HEK293 (cell line): ENCODE results near the gene ANGEL1.
A peak's percentile ranks its signal among the peaks of the same experiment; 100 is the strongest.

ENCODE experiments used
- CTCF ChIA-PET: fragments of 350-600 bp; formaldehyde crosslinking; extraction: SDS; loops from one replicate; lab custom pipeline; 2021; ENCODE audit warnings: antibody characterized with exemption; lab: Yijun Ruan, JAX
- POLR2A ChIA-PET: fragments of 300-600 bp; formaldehyde crosslinking; extraction: SDS; loops from one replicate; lab custom pipeline; 2020; ENCODE audit warnings: antibody characterized with exemption, inconsistent platforms; lab: Yijun Ruan, JAX
- H3K27ac ChIP-seq: fragments of 200-500 bp; sonication (Bioruptor generic); 2 replicates; pipeline ENCODE4 v1.5.1; 2014; ENCODE audit warnings: low read depth, low read length, control low read depth, inconsistent platforms; ENCODE audit errors: extremely low read depth
- H3K36me3 ChIP-seq, 2 experiments: fragments of 200-500 bp in 1 of 2; sonication (Bioruptor generic) in 1 of 2; 1 replicate in 1 of 2; 2 replicates in 1 of 2; pipeline ENCODE4 v1.5.1; 2014 to 2017; ENCODE audit warnings: inconsistent platforms in 2 of 2, low read length in 2 of 2; ENCODE audit not compliant: control insufficient read depth in 2 of 2, insufficient read depth in 1 of 2
- H3K4me1 ChIP-seq: fragments of 200-500 bp; sonication (Bioruptor generic); 2 replicates; pipeline ENCODE4 v1.5.1; 2014; ENCODE audit warnings: mild to moderate bottlenecking, low read length, inconsistent platforms; ENCODE audit not compliant: control insufficient read depth, insufficient read depth
- H3K4me3 ChIP-seq: 2 replicates; pipeline ENCODE4 v1.5.1; 2011; ENCODE audit warnings: low read depth, mild to moderate bottlenecking, control low read depth, low read length, moderate library complexity
- H3K9me3 ChIP-seq: fragments of 200-500 bp; sonication (Bioruptor generic); 2 replicates; pipeline ENCODE4 v1.5.1; 2014; ENCODE audit warnings: low read depth, low read length, inconsistent platforms; ENCODE audit not compliant: control insufficient read depth, insufficient read depth
- BCL6B ChIP-seq: fragments of 450-650 bp; formaldehyde crosslinking; IDR thresholded peaks from 2 replicates; pipeline ENCODE4 v1.5.1; 2017; ENCODE audit warnings: missing biosample characterization, missing genetic modification characterization
- GLIS1 ChIP-seq: fragments of 450-650 bp; formaldehyde crosslinking; IDR thresholded peaks from 2 replicates; pipeline ENCODE4 v1.5.1; 2016; ENCODE audit warnings: missing biosample characterization, missing genetic modification characterization
- HOXA7 ChIP-seq: sonication (generic); formaldehyde crosslinking; IDR thresholded peaks from 2 replicates; pipeline ENCODE4 v1.8.1; 2022; ENCODE audit warnings: missing genetic modification reagents, borderline replicate concordance
- HOXC10 ChIP-seq: sonication (generic); formaldehyde crosslinking; IDR thresholded peaks from 2 replicates; pipeline ENCODE4 v1.8.1; 2023; ENCODE audit warnings: mild to moderate bottlenecking, missing genetic modification reagents
- KLF1 ChIP-seq: fragments of 450-650 bp; formaldehyde crosslinking; IDR thresholded peaks from 2 replicates; pipeline ENCODE4 v1.5.1; 2016; ENCODE audit warnings: missing biosample characterization, missing genetic modification characterization
- KLF7 ChIP-seq: fragments of 450-650 bp; formaldehyde crosslinking; IDR thresholded peaks from 2 replicates; pipeline ENCODE4 v1.5.1; 2016; ENCODE audit warnings: missing biosample characterization, missing genetic modification characterization, borderline replicate concordance
- ZBTB8A ChIP-seq: fragments of 450-650 bp; formaldehyde crosslinking; IDR thresholded peaks from 2 replicates; pipeline ENCODE4 v1.5.1; 2016; ENCODE audit warnings: missing biosample characterization, missing genetic modification characterization
- ZFHX2 ChIP-seq: fragments of 450-650 bp; formaldehyde crosslinking; conservative IDR thresholded peaks from 2 replicates; pipeline ENCODE4 v1.5.1; 2016; ENCODE audit warnings: missing biosample characterization, missing genetic modification characterization
- ZIC2 ChIP-seq: fragments of 450-650 bp; formaldehyde crosslinking; IDR thresholded peaks from 2 replicates; pipeline ENCODE4 v1.5.1; 2016; ENCODE audit warnings: missing biosample characterization, missing genetic modification characterization
- ZNF114 ChIP-seq: fragments of 450-650 bp; formaldehyde crosslinking; IDR thresholded peaks from 2 replicates; pipeline ENCODE4 v1.5.0; 2017; ENCODE audit warnings: missing biosample characterization, missing genetic modification characterization
- ZNF155 ChIP-seq: fragments of 450-650 bp; formaldehyde crosslinking; IDR thresholded peaks from 2 replicates; pipeline ENCODE4 v1.5.1; 2016; ENCODE audit warnings: missing biosample characterization, missing genetic modification characterization
- ZNF398 ChIP-seq: fragments of 450-650 bp; formaldehyde crosslinking; IDR thresholded peaks from 2 replicates; pipeline ENCODE4 v1.5.1; 2017; ENCODE audit warnings: missing biosample characterization, missing genetic modification characterization
- ZNF629 ChIP-seq: fragments of 450-650 bp; formaldehyde crosslinking; IDR thresholded peaks from 2 replicates; pipeline ENCODE4 v1.5.1; 2017; ENCODE audit warnings: missing biosample characterization, missing genetic modification characterization
- ZNF658 ChIP-seq: fragments of 450-650 bp; formaldehyde crosslinking; IDR thresholded peaks from 2 replicates; pipeline ENCODE4; 2016; ENCODE audit warnings: missing biosample characterization, missing genetic modification characterization
- ZNF677 ChIP-seq: fragments of 450-650 bp; IDR thresholded peaks from 2 replicates; pipeline ENCODE4 v1.5.0; 2018; ENCODE audit warnings: missing biosample characterization, mild to moderate bottlenecking, missing genetic modification characterization, moderate library complexity
- ZSCAN16 ChIP-seq: fragments of 450-650 bp; formaldehyde crosslinking; IDR thresholded peaks from 2 replicates; pipeline ENCODE4 v1.5.1; 2016; ENCODE audit warnings: missing biosample characterization, missing genetic modification characterization
- TF ChIP-seq, protein P1 (sequence below): fragments of 450-650 bp; formaldehyde crosslinking; IDR thresholded peaks from 2 replicates; pipeline ENCODE4 v1.5.1; 2016; ENCODE audit warnings: missing biosample characterization, missing genetic modification characterization
- TF ChIP-seq, protein P2 (sequence below): fragments of 450-650 bp; formaldehyde crosslinking; IDR thresholded peaks from 2 replicates; pipeline ENCODE4 v1.5.1; 2016; ENCODE audit warnings: missing biosample characterization, missing genetic modification characterization
- TF ChIP-seq, protein P3 (sequence below): fragments of 450-650 bp; formaldehyde crosslinking; IDR thresholded peaks from 2 replicates; pipeline ENCODE4 v1.5.1; 2017; ENCODE audit warnings: missing biosample characterization, mild to moderate bottlenecking, missing genetic modification characterization, moderate library complexity

The ANGEL1 gene

GRCh38 chr14:76777721-76778120 lies 35.0 kb downstream of the ANGEL1 start:
- ChIA-PET POLR2A (no interaction called here), CTCF (interaction anchor here (0.6 to 1.1 kb wide), 4 partner anchors 8 to 146 kb away, joined by 3 to 5 read pairs (median 4); no protein-coding TSS in a partner anchor)
- Histone ChIP-seq H3K27ac (no peak overlapping the region), H3K36me3 (peaks cover 0 to 41% of the 10 kb centered on the region in 2 experiments; a peak in 1 of 3 replicates), H3K9me3 (no peaks in the 10 kb centered on the region), H3K4me1 (0 out of 2 replicates have a peak, but pooled peaks cover 2% of the 10 kb centered on the region), H3K4me3 (no peak overlapping the region)
- TF ChIP-seq ZNF677 (tag by site-specific recombination) (no peak), KLF7 (tag by site-specific recombination) (no peak), KLF1 (no peak), BCL6B (no peak), HOXA7 (no peak), ZNF629 (tag by site-specific recombination) (no peak), ZNF155 (no peak), HOXC10 (no peak), ZSCAN16 (no peak)
- TF ChIP-seq, protein P1, sequence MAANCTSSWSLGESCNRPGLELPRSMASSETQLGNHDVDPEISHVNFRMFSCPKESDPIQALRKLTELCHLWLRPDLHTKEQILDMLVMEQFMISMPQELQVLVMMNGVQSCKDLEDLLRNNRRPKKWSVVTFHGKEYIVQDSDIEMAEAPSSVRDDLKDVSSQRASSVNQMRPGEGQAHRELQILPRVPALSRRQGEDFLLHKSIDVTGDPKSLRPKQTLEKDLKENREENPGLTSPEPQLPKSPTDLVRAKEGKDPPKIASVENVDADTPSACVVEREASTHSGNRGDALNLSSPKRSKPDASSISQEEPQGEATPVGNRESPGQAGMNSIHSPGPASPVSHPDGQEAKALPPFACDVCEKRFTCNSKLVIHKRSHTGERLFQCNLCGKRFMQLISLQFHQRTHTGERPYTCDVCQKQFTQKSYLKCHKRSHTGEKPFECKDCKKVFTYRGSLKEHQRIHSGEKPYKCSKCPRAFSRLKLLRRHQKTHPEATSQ (tag by site-specific recombination) = no peak
- TF ChIP-seq, protein P2, sequence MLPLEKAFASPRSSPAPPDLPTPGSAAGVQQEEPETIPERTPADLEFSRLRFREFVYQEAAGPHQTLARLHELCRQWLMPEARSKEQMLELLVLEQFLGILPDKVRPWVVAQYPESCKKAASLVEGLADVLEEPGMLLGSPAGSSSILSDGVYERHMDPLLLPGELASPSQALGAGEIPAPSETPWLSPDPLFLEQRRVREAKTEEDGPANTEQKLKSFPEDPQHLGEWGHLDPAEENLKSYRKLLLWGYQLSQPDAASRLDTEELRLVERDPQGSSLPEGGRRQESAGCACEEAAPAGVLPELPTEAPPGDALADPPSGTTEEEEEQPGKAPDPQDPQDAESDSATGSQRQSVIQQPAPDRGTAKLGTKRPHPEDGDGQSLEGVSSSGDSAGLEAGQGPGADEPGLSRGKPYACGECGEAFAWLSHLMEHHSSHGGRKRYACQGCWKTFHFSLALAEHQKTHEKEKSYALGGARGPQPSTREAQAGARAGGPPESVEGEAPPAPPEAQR = no peak
- TF ChIP-seq, protein P3, sequence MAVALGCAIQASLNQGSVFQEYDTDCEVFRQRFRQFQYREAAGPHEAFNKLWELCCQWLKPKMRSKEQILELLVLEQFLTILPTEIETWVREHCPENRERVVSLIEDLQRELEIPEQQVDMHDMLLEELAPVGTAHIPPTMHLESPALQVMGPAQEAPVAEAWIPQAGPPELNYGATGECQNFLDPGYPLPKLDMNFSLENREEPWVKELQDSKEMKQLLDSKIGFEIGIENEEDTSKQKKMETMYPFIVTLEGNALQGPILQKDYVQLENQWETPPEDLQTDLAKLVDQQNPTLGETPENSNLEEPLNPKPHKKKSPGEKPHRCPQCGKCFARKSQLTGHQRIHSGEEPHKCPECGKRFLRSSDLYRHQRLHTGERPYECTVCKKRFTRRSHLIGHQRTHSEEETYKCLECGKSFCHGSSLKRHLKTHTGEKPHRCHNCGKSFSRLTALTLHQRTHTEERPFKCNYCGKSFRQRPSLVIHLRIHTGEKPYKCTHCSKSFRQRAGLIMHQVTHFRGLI (tag by site-specific recombination) = no peak

DNA sequence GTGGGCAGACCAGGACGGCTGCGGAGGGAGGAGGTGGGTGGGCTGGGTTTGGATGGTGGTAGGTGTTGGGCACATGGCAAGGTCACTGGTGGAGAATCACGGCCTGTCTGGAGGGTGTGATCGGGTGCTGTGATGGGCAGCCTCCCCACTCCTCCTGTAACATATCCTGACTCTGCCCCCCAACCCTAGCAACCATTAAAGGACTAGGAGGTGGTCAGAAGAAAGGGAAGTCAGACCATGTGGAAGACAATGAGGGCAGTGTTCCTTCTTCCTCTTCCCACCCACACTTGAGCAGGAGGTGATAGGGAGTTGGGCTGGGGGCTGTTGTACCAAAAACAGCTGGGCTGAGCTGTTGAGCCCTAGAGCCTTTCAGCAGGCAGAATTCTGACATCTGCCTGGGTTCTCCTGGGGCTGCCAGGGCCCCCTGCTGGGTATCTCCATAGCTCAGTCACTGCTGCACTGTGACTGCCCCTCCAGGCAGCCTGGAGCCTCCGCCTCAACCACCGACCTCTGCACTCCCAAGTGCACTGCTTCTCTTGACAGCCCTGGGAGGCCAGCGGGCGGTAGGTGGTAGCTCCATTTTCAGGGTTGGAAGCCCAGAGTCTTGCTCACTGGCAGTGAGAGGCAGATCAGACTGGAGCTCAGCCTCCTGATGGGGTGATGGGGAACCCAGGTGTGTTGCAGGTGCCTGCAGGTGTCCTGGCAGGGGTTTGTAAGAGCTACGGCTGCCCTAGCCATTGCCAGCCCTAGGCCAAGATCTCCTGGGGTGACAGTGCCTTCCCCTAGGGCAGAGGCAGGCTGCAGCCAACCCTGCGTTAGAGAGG lies 36.0 kb downstream of the ANGEL1 start:
- ChIA-PET POLR2A (no interaction called here), CTCF (interaction anchor here (1.0 to 3.6 kb wide), 4 partner anchors 9 to 66 kb away, joined by 3 to 14 read pairs (median 4); no protein-coding TSS in a partner anchor)
- H3K4me1 ChIP-seq = 0 out of 2 replicates have a peak, but pooled peaks cover 2% of the 10 kb centered on the region

More for the DNA sequence above, 36.0 kb downstream of the ANGEL1 start:
- Histone ChIP-seq H3K9me3 (no peaks in the 10 kb centered on the region), H3K27ac (no peak overlapping the region), H3K4me3 (no peak overlapping the region), H3K36me3 (peaks cover 0 to 30% of the 10 kb centered on the region in 2 experiments; a peak in 1 of 3 replicates)
- TF ChIP-seq ZIC2 (tag by site-specific recombination) (peak; percentile 90), ZFHX2 (tag by site-specific recombination) (0 out of 2 replicates have a peak, but pooled peaks have one; percentile 15), ZBTB8A (peak; percentile 48; the same call in 1 of the 2 replicates), ZNF398 (no peak), ZNF658 (tag by site-specific recombination) (no peak), GLIS1 (tag by site-specific recombination) (peak; percentile 44; the same call in 1 of the 2 replicates), ZNF114 (no peak)
- TF ChIP-seq, protein P3 (tag by site-specific recombination) = 0 out of 2 replicates have a peak, but pooled peaks have one; percentile 29
